ENCODE measurements around the gene LPAR6. TPM values are rescaled to one million over a fixed set of nuclear protein-coding genes. Genes with fewer than 3 reads are reported as not detected.

The LPAR6 gene
- total and polyA plus RNA-seq, 8 donors, result 1.4 to 104 (median 11.9) TPM

DNA sequence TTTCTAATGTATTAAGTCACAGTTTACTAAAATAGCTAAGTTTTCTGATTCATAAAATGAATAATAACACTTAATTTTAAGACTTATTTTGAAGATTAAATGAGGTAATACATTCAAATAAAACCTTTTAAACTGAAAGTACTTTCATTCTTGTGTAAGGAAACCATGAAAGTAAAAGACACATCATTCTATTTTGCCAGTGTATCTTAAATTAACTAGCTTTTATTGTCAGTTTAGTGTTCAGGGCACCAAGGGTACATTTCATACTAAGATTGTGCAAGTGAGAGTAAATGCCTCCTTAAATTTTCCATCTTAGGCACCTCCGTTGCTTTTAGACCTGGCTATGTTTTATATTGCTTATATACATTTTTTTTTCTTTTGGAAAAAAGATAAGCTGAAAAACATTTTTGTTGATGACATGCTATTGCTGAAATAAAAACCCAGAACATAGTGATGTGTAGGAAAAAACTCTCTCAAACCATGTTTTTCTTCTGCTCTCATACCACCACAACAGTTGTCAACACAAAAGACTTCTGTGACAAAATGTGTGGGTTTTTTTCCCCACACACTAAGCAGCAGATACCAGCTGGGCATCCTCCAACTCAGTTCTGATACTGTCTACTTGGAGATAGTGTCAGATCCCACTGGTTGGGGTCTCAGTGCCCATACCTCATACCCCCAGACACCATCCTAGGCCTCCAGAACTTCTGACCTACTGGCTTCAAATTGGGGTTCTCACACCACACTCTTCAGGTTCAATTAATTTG is 30.7 kb upstream of the LPAR6 start:
- DNase-seq, result no peak
- intact Hi-C loops (cut with DNase I; ENCODE audit: low total_unique reads), result no loop called here
- WGBS, 5 donors, result 53 to 68% (median 60%) methylated on average over 1 of the region's 1 CpG
- Histone ChIP-seq H3K36me3 (peaks cover 0 to 11% (median 0%) of the 10 kb centered on the region in 4 donors), H3K27ac (no peak overlapping the region), H3K9me3 (no peaks in the 10 kb centered on the region), H3K4me3 (no peak overlapping the region), H3K4me1 (peaks cover 0 to 14% (median 0%) of the 10 kb centered on the region in 4 donors), H3K27me3 (no peaks in the 10 kb centered on the region)
- TF ChIP-seq, protein P1, sequence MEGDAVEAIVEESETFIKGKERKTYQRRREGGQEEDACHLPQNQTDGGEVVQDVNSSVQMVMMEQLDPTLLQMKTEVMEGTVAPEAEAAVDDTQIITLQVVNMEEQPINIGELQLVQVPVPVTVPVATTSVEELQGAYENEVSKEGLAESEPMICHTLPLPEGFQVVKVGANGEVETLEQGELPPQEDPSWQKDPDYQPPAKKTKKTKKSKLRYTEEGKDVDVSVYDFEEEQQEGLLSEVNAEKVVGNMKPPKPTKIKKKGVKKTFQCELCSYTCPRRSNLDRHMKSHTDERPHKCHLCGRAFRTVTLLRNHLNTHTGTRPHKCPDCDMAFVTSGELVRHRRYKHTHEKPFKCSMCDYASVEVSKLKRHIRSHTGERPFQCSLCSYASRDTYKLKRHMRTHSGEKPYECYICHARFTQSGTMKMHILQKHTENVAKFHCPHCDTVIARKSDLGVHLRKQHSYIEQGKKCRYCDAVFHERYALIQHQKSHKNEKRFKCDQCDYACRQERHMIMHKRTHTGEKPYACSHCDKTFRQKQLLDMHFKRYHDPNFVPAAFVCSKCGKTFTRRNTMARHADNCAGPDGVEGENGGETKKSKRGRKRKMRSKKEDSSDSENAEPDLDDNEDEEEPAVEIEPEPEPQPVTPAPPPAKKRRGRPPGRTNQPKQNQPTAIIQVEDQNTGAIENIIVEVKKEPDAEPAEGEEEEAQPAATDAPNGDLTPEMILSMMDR (IDR thresholded peaks at IDR 0.05), result no peak
- TF ChIP-seq POLR2AphosphoS5 (IDR thresholded peaks at IDR 0.05), result no peak
- TF ChIP-seq EP300 (IDR thresholded peaks at IDR 0.05), result no peak
- TF ChIP-seq POLR2A (IDR thresholded peaks at IDR 0.05), result no peak

DNA sequence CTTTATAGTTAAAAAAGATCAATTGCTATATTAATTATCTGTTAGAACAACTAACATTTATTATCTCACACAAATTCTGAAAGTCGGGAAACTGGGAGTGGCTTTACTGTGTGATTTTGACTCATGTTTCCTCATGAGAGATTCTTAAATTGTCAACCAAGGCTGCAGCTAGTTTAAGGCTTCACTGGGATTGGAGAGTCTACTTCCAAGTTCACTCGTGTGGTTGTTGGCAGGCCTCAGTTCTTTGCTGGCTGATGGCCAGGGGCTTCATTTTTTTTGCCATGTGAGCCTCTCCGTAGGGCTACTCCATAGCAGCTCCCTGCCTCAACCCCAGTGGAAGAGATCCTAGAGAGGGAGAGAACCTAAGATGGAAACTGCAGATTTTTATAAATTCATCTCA is 24.5 kb upstream of the LPAR6 start:
- peak; percentile 53 to 67 for DNase-seq
- no peaks in the 10 kb centered on the region for H3K36me3 ChIP-seq
- no peaks in the 10 kb centered on the region for H3K9me3 ChIP-seq

DNA sequence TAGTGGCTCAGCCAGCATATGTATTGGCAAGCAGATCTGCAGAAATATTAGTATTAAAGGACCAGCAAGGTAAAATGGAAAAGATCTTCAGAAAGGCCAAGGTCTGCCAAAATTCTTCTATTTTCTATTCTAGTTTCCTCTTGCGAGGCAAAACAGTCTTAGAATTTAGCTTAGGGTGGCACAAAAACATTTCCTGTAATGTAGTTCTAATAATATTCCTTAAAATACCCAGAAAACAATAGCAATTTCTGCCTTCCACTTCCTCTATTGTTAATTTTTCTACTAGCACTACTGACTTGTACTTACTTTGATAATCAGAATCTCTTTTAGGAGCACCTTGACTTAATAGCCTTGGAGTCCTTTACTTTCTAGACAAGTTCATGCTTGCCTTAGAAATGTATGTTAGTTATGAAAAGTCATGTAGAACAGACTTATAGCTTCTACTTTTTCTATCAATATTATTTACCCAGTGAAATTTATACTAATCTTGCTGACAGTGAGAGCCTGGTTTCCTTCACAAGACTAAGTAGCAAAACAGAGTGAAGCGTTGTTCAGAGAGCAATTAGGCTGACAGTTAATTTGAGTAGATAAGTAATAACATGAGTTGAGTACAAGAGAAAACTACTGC is 23.9 kb upstream of the LPAR6 start:
- peaks cover 8 to 54% (median 31%) of the 10 kb centered on the region in 4 donors for H3K4me1 ChIP-seq
- no peaks in the 10 kb centered on the region for H3K9me3 ChIP-seq
- no peak overlapping the region for H3K4me3 ChIP-seq
- TF ChIP-seq, protein P1 (IDR thresholded peaks at IDR 0.05), result no peak
- TF ChIP-seq POLR2AphosphoS5 (IDR thresholded peaks at IDR 0.05), result no peak
- no peak for TF ChIP-seq EP300 (IDR thresholded peaks at IDR 0.05)
- intact Hi-C loops (cut with DNase I; ENCODE audit: low total_unique reads), result no loop called here
- no peaks in the 10 kb centered on the region for H3K27me3 ChIP-seq
- WGBS, 5 donors, result 62 to 70% (median 63%) methylated on average over 2 of the region's 2 CpGs
- H3K36me3 ChIP-seq, result no peaks in the 10 kb centered on the region
- no peak for DNase-seq
- peak overlapping the region in 4 of 5 donors; percentile 31 to 67 (median 53) for H3K27ac ChIP-seq

More for the DNA sequence above, 24.5 kb upstream of the LPAR6 start:
- intact Hi-C loops (cut with DNase I; ENCODE audit: low total_unique reads), result no loop called here
- Histone ChIP-seq H3K4me3 (no peak overlapping the region), H3K27me3 (no peaks in the 10 kb centered on the region), H3K27ac (peak overlapping the region in 4 of 5 donors; percentile 31 to 67 (median 53)), H3K4me1 (peaks cover 4 to 48% (median 28%) of the 10 kb centered on the region in 4 donors)
- 10 to 29% (median 16%) methylated on average over 3 of the region's 3 CpGs for WGBS, 5 donors
- peak in 1 of 3 donors; percentile 5 for TF ChIP-seq POLR2AphosphoS5 (IDR thresholded peaks at IDR 0.05)
- TF ChIP-seq EP300 (IDR thresholded peaks at IDR 0.05), result no peak
- no peak for TF ChIP-seq POLR2A (IDR thresholded peaks at IDR 0.05)

DNA sequence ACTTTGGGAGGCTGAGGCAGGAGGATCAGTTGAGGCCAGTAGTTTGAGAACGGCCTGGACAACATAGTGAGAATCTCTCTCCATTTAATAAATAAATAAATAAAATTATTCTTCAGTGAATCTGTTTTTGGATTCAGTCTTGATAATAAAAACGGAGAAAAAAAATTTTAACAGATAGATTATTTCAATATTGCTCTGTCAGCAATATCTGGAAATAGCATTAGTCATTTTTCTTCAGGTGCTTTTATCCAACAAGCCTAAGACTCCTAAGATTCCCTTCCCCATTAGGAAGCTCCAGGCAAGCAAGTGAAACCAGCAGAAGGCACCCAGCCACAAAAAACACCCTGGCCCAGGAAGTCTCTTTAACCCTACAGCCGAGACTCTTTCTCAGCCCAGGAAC is 21.3 kb upstream of the LPAR6 start:
- intact Hi-C loops (cut with DNase I; ENCODE audit: low total_unique reads), result no loop called here
- Histone ChIP-seq H3K36me3 (no peaks in the 10 kb centered on the region), H3K4me3 (no peak overlapping the region), H3K9me3 (no peaks in the 10 kb centered on the region), H3K27ac (peak overlapping the region in 1 of 5 donors; percentile 38), H3K4me1 (peaks cover 8 to 60% (median 34%) of the 10 kb centered on the region in 4 donors), H3K27me3 (no peaks in the 10 kb centered on the region)
- TF ChIP-seq POLR2AphosphoS5 (IDR thresholded peaks at IDR 0.05) (no peak), POLR2A (IDR thresholded peaks at IDR 0.05) (no peak), EP300 (IDR thresholded peaks at IDR 0.05) (no peak)
- TF ChIP-seq, protein P1 (IDR thresholded peaks at IDR 0.05), result no peak
- WGBS, 5 donors, result 72 to 88% (median 83%) methylated on average over 3 of the region's 3 CpGs
- DNase-seq, result no peak

Data from stomach (tissue), 9 donors.